Fibroblast of lung (primary cell): ENCODE measurements around the gene CDH4.
A peak's percentile ranks its signal among the peaks of the same experiment; 100 is the strongest.

Source experiments
- CTCF ChIP-seq, 2 donors: IDR thresholded peaks in 1 of 2; conservative IDR thresholded peaks in 1 of 2; 1 replicate in 1 of 2; 2 replicates in 1 of 2; pipeline ENCODE4 v1.5.1; 2011 to 2012; ENCODE audit warnings: low read length in 2 of 2, control low read depth in 1 of 2, inconsistent platforms in 1 of 2, low read depth in 1 of 2, mild to moderate bottlenecking in 1 of 2
- EZH2 ChIP-seq: IDR thresholded peaks from 2 replicates; pipeline ENCODE4 v1.5.1; 2012; ENCODE audit warnings: low read length, control low read depth, mild to moderate bottlenecking; ENCODE audit errors: missing control alignments

GRCh38 chr20:61263084-61263695 lies 11.1 kb downstream of the CDH4 start:
- TF ChIP-seq EZH2 (no peak), CTCF (conservative IDR thresholded peaks at IDR 0.05 in 1 of 2, IDR thresholded peaks at IDR 0.05 in 1 of 2; ENCODE audit: low read depth in 1 of 2, low read length in 2 of 2) (peak; percentile 97 to 99)
